Chondrocyte (in vitro differentiated cells): Measurements from ENCODE around the gene SPPL2B. TPM values are rescaled to one million over a fixed set of nuclear protein-coding genes. Genes with fewer than 3 reads are reported as not detected.

Source experiments
- DNase-seq: peaks from one replicate; pipeline ENCODE4 v3.0.0; 2021; ENCODE audit warnings: mixed read lengths, low spot score
- H3K27ac Mint-ChIP-seq: one replicate; pipeline ENCODE4 v1.8.0; 2021; ENCODE audit warnings: mild to moderate bottlenecking, moderate library complexity, mixed read lengths; ENCODE audit not compliant: unreplicated experiment
- H3K27me3 Mint-ChIP-seq: 2 replicates; pipeline ENCODE4 v1.8.0; 2021; ENCODE audit warnings: low read depth, mixed read lengths
- H3K36me3 Mint-ChIP-seq: 2 replicates; pipeline ENCODE4 v1.8.0; 2021; ENCODE audit warnings: low read depth, mixed read lengths
- H3K4me1 Mint-ChIP-seq: 2 replicates; pipeline ENCODE4 v1.8.0; 2021; ENCODE audit warnings: low read depth, mild to moderate bottlenecking, mixed read lengths
- H3K4me3 Mint-ChIP-seq: one replicate; pipeline ENCODE4 v1.8.0; 2021; ENCODE audit warnings: mild to moderate bottlenecking, moderate library complexity, mixed read lengths; ENCODE audit not compliant: unreplicated experiment
- H3K9me3 Mint-ChIP-seq: 2 replicates; pipeline ENCODE4 v1.8.0; 2021; ENCODE audit warnings: low read depth, mixed read lengths
- CTCF ChIP-seq: fragments of 200-600 bp; sonication (generic); IDR thresholded peaks from 2 replicates; pipeline ENCODE4 v1.5.0; 2021; ENCODE audit warnings: antibody characterized with exemption, mild to moderate bottlenecking, moderate library complexity
- total RNA-seq: library from RNA; stranded (reverse); gene quantifications from 3 replicates; pipeline ENCODE4 v1.2.1, GENCODE V29; 2021

Gene SPPL2B
- total RNA-seq, 1 donor from 2014 or later, result 48.9 TPM

GRCh38 chr19:2283835-2284507, 44.5 kb upstream of the SPPL2B start:
- Mint-ChIP-seq H3K4me1 (peaks cover 16% of the 10 kb centered on the region), H3K36me3 (no peaks in the 10 kb centered on the region), H3K4me3 (no peak overlapping the region), H3K27me3 (peaks cover 7% of the 10 kb centered on the region), H3K27ac (no peak overlapping the region), H3K9me3 (no peaks in the 10 kb centered on the region)
- no peak for DNase-seq
- no peak for TF ChIP-seq CTCF

DNA sequence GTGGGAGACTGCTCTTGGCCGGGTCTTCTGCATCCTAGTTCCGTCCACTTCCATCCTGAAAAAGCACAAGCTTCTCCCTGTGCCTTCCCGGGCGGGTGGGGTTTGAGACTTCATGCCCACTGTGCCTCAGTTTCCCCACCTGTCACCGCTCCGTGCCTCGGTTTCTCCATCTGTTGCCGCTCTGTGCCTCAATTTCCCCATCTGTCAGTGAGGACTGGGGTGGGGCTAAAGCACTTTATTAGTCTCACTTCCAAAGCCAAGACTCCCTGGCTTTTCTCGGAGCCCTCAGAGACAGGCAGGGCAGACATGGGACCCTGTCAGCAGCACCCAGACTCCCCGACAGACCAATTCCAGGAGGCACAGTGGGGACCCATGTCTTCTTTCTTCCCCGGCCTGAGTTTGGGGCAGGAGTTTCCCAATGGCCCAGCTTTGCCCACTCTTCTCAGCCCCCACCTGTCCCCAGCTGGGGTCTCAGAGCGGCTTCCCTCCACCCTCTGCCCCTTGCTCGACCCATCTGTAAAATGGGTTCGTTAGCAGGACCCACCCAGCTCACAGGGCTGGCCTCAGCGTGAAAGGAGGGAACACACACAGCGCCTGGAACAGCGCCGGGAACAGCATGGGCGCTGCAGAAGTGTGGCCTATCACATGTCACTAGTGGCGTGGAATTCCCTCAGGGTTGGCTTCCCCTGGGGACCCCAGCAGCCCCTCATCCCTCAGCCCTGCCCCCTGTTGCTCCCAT, 41.9 kb upstream of the SPPL2B start:
- Mint-ChIP-seq H3K4me3 (no peak overlapping the region), H3K27me3 (peaks cover 13% of the 10 kb centered on the region), H3K36me3 (no peaks in the 10 kb centered on the region), H3K9me3 (no peaks in the 10 kb centered on the region), H3K4me1 (peaks cover 21% of the 10 kb centered on the region), H3K27ac (no peak overlapping the region)
- no peak for DNase-seq
- TF ChIP-seq CTCF, result no peak

DNA sequence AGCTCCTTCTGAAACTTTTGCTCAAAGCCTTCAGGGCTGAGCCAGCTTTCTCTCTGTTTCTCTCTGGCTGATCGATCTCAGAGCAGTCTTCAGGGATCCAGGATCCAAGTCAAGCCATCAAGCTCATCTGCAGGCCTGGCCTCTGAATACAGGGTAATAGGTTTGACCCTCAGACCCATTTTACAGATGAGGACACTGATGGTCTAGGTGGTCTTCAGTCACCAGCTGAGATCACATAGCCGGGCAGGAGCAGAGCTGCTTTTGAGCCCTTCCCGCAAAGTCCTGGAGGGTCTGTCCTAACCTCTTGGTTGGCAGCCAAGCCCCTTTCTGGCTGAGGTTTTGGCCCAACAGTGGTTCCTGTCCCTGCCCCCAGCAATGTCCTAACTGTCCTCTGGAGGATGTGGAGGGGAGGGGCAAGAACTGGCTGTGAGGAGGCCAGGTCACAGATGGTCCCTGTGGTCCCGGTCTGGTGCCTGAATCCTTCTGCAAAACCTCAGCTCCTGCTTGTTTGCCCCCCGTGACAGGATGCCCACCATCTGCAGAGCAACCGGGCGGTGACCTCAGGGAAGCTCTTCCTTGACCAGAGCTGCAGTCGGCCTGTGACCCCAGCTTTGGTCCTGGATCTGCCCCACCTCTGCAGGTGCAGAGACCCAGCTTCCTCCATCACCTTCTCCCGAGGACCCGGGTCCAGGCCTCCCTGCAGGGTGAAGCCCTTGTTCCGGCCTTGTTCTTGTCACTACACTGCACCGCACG, 40.7 kb upstream of the SPPL2B start:
- no peak overlapping the region for H3K27ac Mint-ChIP-seq
- H3K4me3 Mint-ChIP-seq, result no peak overlapping the region
- no peak for DNase-seq
- H3K27me3 Mint-ChIP-seq, result peaks cover 13% of the 10 kb centered on the region
- peaks cover 9% of the 10 kb centered on the region for H3K4me1 Mint-ChIP-seq
- TF ChIP-seq CTCF, result no peak
- no peaks in the 10 kb centered on the region for H3K9me3 Mint-ChIP-seq
- H3K36me3 Mint-ChIP-seq, result no peaks in the 10 kb centered on the region

- H3K9me3 Mint-ChIP-seq, result no peaks in the 10 kb centered on the region
- H3K4me3 Mint-ChIP-seq, result no peak overlapping the region
- no peak for TF ChIP-seq CTCF
- no peak for DNase-seq
- H3K27ac Mint-ChIP-seq, result no peak overlapping the region
- H3K4me1 Mint-ChIP-seq, result peaks cover 5% of the 10 kb centered on the region
- H3K27me3 Mint-ChIP-seq, result peaks cover 13% of the 10 kb centered on the region
- H3K36me3 Mint-ChIP-seq, result no peaks in the 10 kb centered on the region
Measured at GRCh38 chr19:2288338-2288817, 40.1 kb upstream of the SPPL2B start.
